Gastrocnemius medialis (tissue), 4 donors: ENCODE data around the gene DPPA4. TPM values are rescaled to one million over a fixed set of nuclear protein-coding genes. Genes with fewer than 3 reads are reported as not detected.

Experiments
- ATAC-seq, 2 donors: fragments of 150-250 bp; one replicate each; pipeline ENCODE4 v1.9.1; 2016
- DNase-seq, 2 donors: peaks; one replicate each; pipeline ENCODE4 v3.0.0-alpha.2; 2019
- H3K27ac ChIP-seq, 4 donors: fragments of 200-600 bp; sonication (generic); 1 replicate in 1 of 4; 2 replicates in 3 of 4; pipeline ENCODE4 v1.5.1; 2016 to 2018; ENCODE audit warnings: mild to moderate bottlenecking in 2 of 4, moderate library complexity in 1 of 4
- H3K27me3 ChIP-seq, 3 donors: fragments of 200-600 bp; sonication (generic) in 2 of 3; 1 replicate in 1 of 3; 2 replicates in 2 of 3; pipeline versions ENCODE4 v1.5.1 to v1.6.0; 2016 to 2019; ENCODE audit warnings: mild to moderate bottlenecking in 1 of 3, moderate library complexity in 1 of 3
- H3K36me3 ChIP-seq, 2 donors: fragments of 200-600 bp; sonication (generic) in 1 of 2; one replicate each; pipeline ENCODE4 v1.5.1; 2017 to 2018
- H3K4me1 ChIP-seq, 2 donors: fragments of 200-600 bp; sonication (generic) in 1 of 2; one replicate each; pipeline ENCODE4 v1.5.1; 2016 to 2017; ENCODE audit warnings: mild to moderate bottlenecking in 2 of 2
- H3K4me3 ChIP-seq, 4 donors: fragments of 200-600 bp; sonication (generic) in 3 of 4; 1 replicate in 1 of 4; 2 replicates in 3 of 4; pipeline ENCODE4 v1.5.1; 2016 to 2019; ENCODE audit warnings: mild to moderate bottlenecking in 2 of 4
- H3K9me3 ChIP-seq, 3 donors: fragments of 200-600 bp; sonication (generic) in 2 of 3; 1 replicate in 1 of 3; 2 replicates in 2 of 3; pipeline ENCODE4 v1.5.1; 2016 to 2019
- CTCF ChIP-seq, 5 experiments: fragments of 450-650 bp in 3 of 5; fragments of 200-600 bp in 2 of 5; sonication (generic) in 2 of 5; IDR thresholded peaks in 4 of 5; conservative IDR thresholded peaks in 1 of 5; 1 replicate in 4 of 5; 2 replicates in 1 of 5; pipeline ENCODE4 v1.5.1; 2016 to 2019; ENCODE audit warnings: antibody characterized with exemption in 5 of 5, mild to moderate bottlenecking in 3 of 5, moderate library complexity in 3 of 5
- POLR2A ChIP-seq, 2 donors: fragments of 450-650 bp; IDR thresholded peaks; one replicate each; pipeline ENCODE4 v1.6.1; 2017; ENCODE audit warnings: antibody characterized with exemption in 2 of 2, mild to moderate bottlenecking in 2 of 2, moderate library complexity in 2 of 2
- in situ Hi-C, 4 donors: fragments of 200-750 bp; cut with MboI; loops; one replicate each; pipeline versions ENCODE4 v1.15.0 to v1.8.0; 2017; ENCODE audit warnings: low sequenced_read_pairs in 4 of 4
- intact Hi-C: fragments of 100-400 bp; cut with DNase I; formaldehyde crosslinking; loops from one replicate; pipeline ENCODE4 v1.15.1; 2023; ENCODE audit warnings: low total_unique reads
- total RNA-seq, 4 donors: library from RNA; depleted of rRNA; stranded (reverse); fragments of >200 nt; gene quantifications; one replicate each; pipeline versions ENCODE4 v1.1.0 to v1.2.3, GENCODE V29; 2016

The DPPA4 gene
- total RNA-seq, 4 donors from 2014 or later: not detected

DNA sequence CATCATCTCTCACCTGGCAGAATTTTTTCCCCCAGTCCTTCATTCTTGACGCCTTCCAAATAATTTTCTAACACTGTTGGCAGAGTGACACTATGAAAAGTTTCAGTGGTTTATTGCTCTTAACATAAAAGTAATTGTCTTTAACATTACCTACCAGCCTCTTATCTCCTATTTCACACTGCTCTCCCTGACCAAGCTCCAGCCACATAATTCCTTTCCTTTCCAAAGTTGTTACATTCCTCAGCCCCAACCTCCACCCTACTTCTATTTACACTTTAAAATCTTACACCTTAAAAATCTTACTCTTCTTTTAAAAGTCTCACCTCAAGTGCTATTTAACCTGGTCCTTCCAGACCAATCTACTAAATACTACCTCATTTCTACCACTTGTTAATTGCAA lies 2.8 kb downstream of the DPPA4 start:
- Histone ChIP-seq H3K4me3 (no peak overlapping the region), H3K27ac (no peak overlapping the region), H3K27me3 (no peaks in the 10 kb centered on the region), H3K36me3 (no peaks in the 10 kb centered on the region), H3K9me3 (no peaks in the 10 kb centered on the region), H3K4me1 (no peaks in the 10 kb centered on the region)
- TF ChIP-seq CTCF (IDR thresholded peaks at IDR 0.05 in 4 of 5, conservative IDR thresholded peaks at IDR 0.05 in 1 of 5) (no peak), POLR2A (IDR thresholded peaks at IDR 0.05) (no peak)
- ATAC-seq: no peak
- DNase-seq: no peak
- intact Hi-C loops (no loop called here), in situ Hi-C loops (no loop called here)

DNA sequence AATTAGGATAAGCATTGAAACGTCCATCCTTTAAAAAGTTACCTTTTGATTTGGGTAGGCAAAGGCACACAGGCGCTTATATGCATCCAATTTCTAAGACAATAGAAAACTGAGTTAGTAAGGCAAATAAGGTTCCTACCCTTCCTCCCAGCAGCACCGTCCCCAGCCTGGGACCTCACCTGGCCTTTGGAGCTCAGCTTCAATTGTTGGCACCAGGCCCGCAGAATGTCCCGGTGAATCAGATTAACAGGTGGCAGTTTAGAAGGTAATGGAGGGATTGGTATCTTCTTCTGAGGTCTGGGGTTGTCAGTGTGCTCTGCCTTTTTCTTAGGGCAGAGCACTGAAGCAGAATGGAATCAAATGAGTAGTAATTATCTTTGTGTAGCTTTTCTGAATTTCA lies 5.7 kb downstream of the DPPA4 start:
- H3K27ac ChIP-seq: no peak overlapping the region
- in situ Hi-C loops (no loop called here), intact Hi-C loops (no loop called here)
- no peak overlapping the region for H3K4me3 ChIP-seq
- no peaks in the 10 kb centered on the region for H3K4me1 ChIP-seq
- H3K36me3 ChIP-seq: no peaks in the 10 kb centered on the region
- TF ChIP-seq CTCF (IDR thresholded peaks at IDR 0.05 in 4 of 5, conservative IDR thresholded peaks at IDR 0.05 in 1 of 5) (no peak), POLR2A (IDR thresholded peaks at IDR 0.05) (no peak)
- no peaks in the 10 kb centered on the region for H3K27me3 ChIP-seq
- DNase-seq (no peak), ATAC-seq (no peak)
- no peaks in the 10 kb centered on the region for H3K9me3 ChIP-seq

DNA sequence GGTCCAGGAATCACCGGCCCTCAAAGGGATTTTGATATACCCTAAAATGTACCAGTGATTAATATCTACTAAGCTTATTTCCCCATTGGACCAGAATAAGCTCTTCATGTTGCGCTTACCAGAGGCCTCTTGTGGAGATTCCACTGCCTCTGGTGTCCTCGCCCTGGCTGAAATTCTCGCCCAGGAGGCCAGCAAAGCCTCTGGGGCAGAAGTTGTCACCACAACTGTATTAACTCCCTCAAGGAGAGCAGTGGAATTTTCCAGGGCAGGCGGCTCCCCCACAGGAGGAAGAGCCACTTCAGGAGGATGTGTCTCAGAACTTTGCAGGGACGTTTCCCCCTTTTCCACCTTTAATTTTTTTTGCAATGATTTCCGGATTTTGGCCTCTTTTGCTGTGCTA lies 6.9 kb downstream of the DPPA4 start:
- Histone ChIP-seq H3K27me3 (no peaks in the 10 kb centered on the region), H3K9me3 (no peaks in the 10 kb centered on the region), H3K4me3 (no peak overlapping the region), H3K27ac (no peak overlapping the region), H3K4me1 (no peaks in the 10 kb centered on the region), H3K36me3 (no peaks in the 10 kb centered on the region)
- ATAC-seq (no peak), DNase-seq (no peak)
- TF ChIP-seq POLR2A (IDR thresholded peaks at IDR 0.05) (no peak), CTCF (IDR thresholded peaks at IDR 0.05 in 4 of 5, conservative IDR thresholded peaks at IDR 0.05 in 1 of 5) (no peak)
- in situ Hi-C loops: no loop called here
- intact Hi-C loops: no loop called here

GRCh38 chr3:109328202-109328601 lies 9.1 kb downstream of the DPPA4 start:
- no peak for ATAC-seq
- no peak for DNase-seq
- H3K36me3 ChIP-seq: no peaks in the 10 kb centered on the region
- in situ Hi-C loops (no loop called here), intact Hi-C loops (no loop called here)
- H3K27ac ChIP-seq: no peak overlapping the region
- TF ChIP-seq CTCF (IDR thresholded peaks at IDR 0.05 in 4 of 5, conservative IDR thresholded peaks at IDR 0.05 in 1 of 5) (no peak), POLR2A (IDR thresholded peaks at IDR 0.05) (no peak)
- no peak overlapping the region for H3K4me3 ChIP-seq
- H3K4me1 ChIP-seq: no peaks in the 10 kb centered on the region
- H3K27me3 ChIP-seq: no peaks in the 10 kb centered on the region
- no peaks in the 10 kb centered on the region for H3K9me3 ChIP-seq

- ATAC-seq (no peak), DNase-seq (no peak)
- no peaks in the 10 kb centered on the region for H3K27me3 ChIP-seq
- H3K9me3 ChIP-seq: no peaks in the 10 kb centered on the region
- no peaks in the 10 kb centered on the region for H3K4me1 ChIP-seq
- in situ Hi-C loops (no loop called here), intact Hi-C loops (no loop called here)
- no peak overlapping the region for H3K4me3 ChIP-seq
- no peaks in the 10 kb centered on the region for H3K36me3 ChIP-seq
- no peak for TF ChIP-seq POLR2A (IDR thresholded peaks at IDR 0.05)
- TF ChIP-seq CTCF (IDR thresholded peaks at IDR 0.05 in 4 of 5, conservative IDR thresholded peaks at IDR 0.05 in 1 of 5): no peak
- H3K27ac ChIP-seq: no peak overlapping the region
Measured at GRCh38 chr3:109325657-109326056, 11.7 kb downstream of the DPPA4 start.
